SK-N-MC (cell line): ENCODE results near the gene USP17L17.
"Not testable (repeated sequence)": the region's sequence is repeated elsewhere in the genome, so short reads cannot be mapped to it uniquely, and the experiment has no call there.

Source experiments
- EZH2 ChIP-seq: fragments of 200-600 bp; sonication (generic); IDR thresholded peaks from one replicate; pipeline ENCODE4 v1.6.1; 2017; ENCODE audit warnings: antibody characterized with exemption
- FOXP2 ChIP-seq: optimal IDR thresholded peaks from 2 replicates; pipeline ENCODE3; 2011; ENCODE audit warnings: mild to moderate bottlenecking, moderate library complexity; ENCODE audit not compliant: insufficient read depth; ENCODE audit errors: extremely low read length, control extremely low read depth
- POLR2AphosphoS5 ChIP-seq: IDR thresholded peaks from 2 replicates; pipeline ENCODE4 v1.6.1; 2012; ENCODE audit warnings: mild to moderate bottlenecking, low read depth, low read length, borderline replicate concordance

GRCh38 chr4:9271719-9272118 is 28.0 kb downstream of the USP17L17 start:
- TF ChIP-seq EZH2, POLR2AphosphoS5, FOXP2: not testable (repeated sequence)
